ENCODE data around the gene CLPX.
"Not testable (repeated sequence)": the region's sequence is repeated elsewhere in the genome, so short reads cannot be mapped to it uniquely, and the experiment has no call there.

The CLPX gene

GRCh38 chr15:65206750-65207149 lies 21.6 kb upstream of the CLPX start:
- no peak for DNase-seq (ENCODE audit: low read depth)

GRCh38 chr15:65204931-65205660 lies 20.0 kb upstream of the CLPX start:
- DNase-seq (ENCODE audit: low read depth), result no peak

- no peak for DNase-seq (ENCODE audit: low read depth)
Observed at GRCh38 chr15:65204236-65204930, 19.2 kb upstream of the CLPX start.

DNA sequence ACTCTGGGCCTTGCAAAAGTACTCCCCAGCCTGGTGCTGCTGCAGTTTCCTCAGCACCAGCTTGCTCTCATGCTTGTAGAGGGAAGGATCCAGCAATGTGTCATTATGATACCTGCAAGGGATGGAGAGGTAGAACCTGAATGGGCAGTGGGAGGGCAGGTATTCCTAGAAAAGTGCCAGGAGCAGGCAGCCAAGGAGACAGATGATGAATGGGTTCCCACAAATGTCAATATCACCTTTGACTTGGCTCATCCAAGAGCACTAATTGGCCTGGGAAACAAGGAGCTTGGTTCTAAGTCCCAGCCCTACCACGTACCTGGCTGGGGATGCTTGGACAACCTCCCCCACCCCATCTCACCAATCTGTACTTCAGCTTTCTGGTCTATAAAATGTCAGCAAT lies 16.8 kb upstream of the CLPX start:
- no peak for DNase-seq (ENCODE audit: low read depth)

- no peak for DNase-seq (ENCODE audit: low read depth)
Observed at GRCh38 chr15:65198571-65198970, 13.4 kb upstream of the CLPX start.

DNA sequence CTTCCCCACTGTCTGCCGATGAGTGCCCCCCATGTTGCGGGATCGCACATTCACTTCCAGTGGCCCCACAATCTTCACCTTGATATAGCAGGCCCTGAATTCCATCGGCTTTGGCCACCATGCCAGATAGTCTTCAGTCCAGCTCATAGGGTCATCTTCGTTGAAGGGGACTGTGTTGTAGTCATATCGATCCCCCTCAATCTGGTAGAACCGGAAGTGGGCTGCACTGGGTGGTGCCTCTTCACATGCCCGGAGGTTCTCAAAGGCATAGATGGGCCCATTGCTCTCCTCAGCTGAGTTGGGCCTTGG lies 12.1 kb upstream of the CLPX start:
- DNase-seq (ENCODE audit: low read depth), result no peak

GRCh38 chr15:65196637-65197336 lies 11.6 kb upstream of the CLPX start:
- DNase-seq (ENCODE audit: low read depth), result no peak

- no peak for DNase-seq (ENCODE audit: low read depth)
Observed at GRCh38 chr15:65195548-65195923, 10.4 kb upstream of the CLPX start.

DNA sequence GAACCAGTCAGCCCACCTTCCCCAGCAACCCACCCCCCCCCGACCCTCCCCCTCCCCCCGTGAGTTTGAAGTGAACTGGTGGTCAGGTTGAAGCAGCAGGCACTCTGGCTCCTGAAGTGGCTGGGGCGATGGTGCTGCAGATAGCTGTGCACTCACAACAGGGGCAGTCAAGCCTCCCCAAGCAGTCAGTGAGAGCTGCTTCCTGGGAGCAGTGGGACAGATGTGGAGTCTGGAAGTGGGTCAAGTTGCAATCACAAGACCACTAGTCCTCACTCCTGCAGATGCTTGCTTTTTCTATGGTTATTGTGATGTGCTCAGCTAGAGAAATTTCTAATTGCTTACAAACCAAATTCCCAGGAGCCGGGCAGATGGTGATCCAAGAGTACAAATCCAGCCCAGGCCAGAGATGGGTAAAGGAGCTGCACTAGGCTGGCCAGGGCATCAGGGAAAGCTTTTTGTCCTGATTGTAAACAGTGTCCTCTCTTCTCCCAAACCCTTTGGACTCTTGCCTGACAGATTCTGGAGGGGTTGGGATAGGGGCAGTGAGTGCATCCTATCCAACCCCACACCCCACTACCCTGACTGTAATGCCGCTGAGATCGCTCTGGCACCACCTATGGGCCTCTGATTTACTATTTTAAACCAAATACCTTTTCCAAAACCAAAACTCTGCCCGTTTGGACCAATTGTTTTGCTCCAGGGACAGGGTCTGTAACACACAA lies 9.8 kb upstream of the CLPX start:
- no peak for DNase-seq (ENCODE audit: low read depth)

DNA sequence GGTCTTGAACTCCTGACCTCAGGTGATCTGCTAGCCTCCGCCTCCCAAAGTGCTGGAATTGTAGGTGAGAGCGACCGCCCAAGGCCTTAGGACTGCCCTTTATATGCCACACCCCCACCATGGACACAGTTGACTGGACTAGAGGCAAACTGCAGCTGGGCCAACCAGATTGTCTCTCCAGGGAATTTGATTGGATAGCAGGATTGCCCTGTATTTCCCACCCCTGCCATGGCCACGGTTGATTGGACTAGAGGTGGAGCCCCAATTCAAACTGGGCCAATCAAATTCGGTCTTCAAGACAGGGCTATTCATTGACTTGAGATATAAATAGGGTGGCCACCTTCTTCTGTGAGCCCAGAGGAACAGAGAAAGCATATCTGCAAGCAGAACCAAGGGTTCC lies 6.9 kb upstream of the CLPX start:
- DNase-seq (ENCODE audit: low read depth), result peak; percentile 47

GRCh38 chr15:65189102-65189740 lies 4.1 kb upstream of the CLPX start:
- peak; percentile 51 for DNase-seq (ENCODE audit: low read depth)

- DNase-seq (ENCODE audit: low read depth), result not testable (repeated sequence)
Observed at GRCh38 chr15:65188472-65188871, 3.3 kb upstream of the CLPX start.

GRCh38 chr15:65184305-65184867 lies 756 bp downstream of the CLPX start:
- peak; percentile 72 for DNase-seq (ENCODE audit: low read depth)

GRCh38 chr15:65183865-65184159 lies 1.3 kb downstream of the CLPX start:
- DNase-seq (ENCODE audit: low read depth), result no peak

GRCh38 chr15:65182538-65182937 lies 2.6 kb downstream of the CLPX start:
- no peak for DNase-seq (ENCODE audit: low read depth)

- not testable (repeated sequence) for DNase-seq (ENCODE audit: low read depth)
Observed at GRCh38 chr15:65181582-65182353, 3.4 kb downstream of the CLPX start.

GRCh38 chr15:65180167-65180566 lies 5.0 kb downstream of the CLPX start:
- no peak for DNase-seq (ENCODE audit: low read depth)

DNA sequence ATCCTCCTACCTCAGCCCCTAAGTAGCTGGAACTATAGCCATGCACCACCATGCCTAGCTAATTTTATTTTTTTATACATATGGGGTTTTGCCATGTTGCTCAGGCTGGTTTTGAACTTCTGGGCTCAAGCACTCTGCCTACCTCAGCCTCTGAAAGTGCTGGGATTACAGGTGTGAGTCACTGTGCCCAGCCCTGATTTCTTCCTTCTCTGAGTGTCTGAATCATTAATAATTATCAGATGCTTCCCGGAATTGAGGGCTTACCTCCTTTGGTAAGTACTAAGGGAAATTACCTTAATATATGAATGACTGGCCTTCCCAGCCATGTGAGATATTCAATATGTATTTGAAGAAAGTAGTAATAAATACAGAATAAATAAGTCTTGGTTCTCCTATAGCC lies 7.2 kb downstream of the CLPX start:
- DNase-seq (ENCODE audit: low read depth), result peak; percentile 21

DNA sequence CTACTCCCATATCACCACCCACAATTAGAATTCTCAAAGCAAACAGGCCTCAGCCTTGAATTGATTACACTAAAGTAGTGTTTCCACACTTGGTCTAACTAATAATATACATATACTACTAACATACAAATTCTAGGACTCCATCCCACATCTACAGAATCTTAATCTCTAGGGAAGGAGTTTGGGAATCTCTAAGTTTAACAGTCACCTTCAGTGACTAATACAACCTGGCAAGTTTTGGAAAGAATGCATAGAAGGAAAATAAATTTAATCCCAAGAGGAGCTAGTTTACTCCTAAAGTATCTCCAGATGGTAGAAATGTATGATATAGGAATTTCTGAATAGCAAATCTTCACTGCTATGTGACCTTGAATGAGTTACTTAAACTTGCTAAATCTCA lies 9.1 kb downstream of the CLPX start:
- DNase-seq (ENCODE audit: low read depth), result no peak

- no peak for DNase-seq (ENCODE audit: low read depth)
Observed at GRCh38 chr15:65175511-65175910, 9.6 kb downstream of the CLPX start.

- DNase-seq (ENCODE audit: low read depth), result no peak
Observed at GRCh38 chr15:65174509-65174908, 10.6 kb downstream of the CLPX start.

Data from amniotic epithelial cell (primary cell).